Neural crest cell (in vitro differentiated cells): ENCODE data around the gene RDH5. TPM values are rescaled to one million over a fixed set of nuclear protein-coding genes. Genes with fewer than 3 reads are reported as not detected.
"Not testable (repeated sequence)": the region's sequence is repeated elsewhere in the genome, so short reads cannot be mapped to it uniquely, and the experiment has no call there.

Experiments used
- DNase-seq: peaks from one replicate; pipeline ENCODE4 v3.0.0; 2021; ENCODE audit warnings: low read depth, mixed read lengths, low spot score
- H3K27ac Mint-ChIP-seq: one replicate; pipeline ENCODE4 v1.8.0; 2021; ENCODE audit warnings: mild to moderate bottlenecking, mixed read lengths; ENCODE audit not compliant: unreplicated experiment
- H3K27me3 Mint-ChIP-seq: 2 replicates; pipeline ENCODE4 v1.8.0; 2021; ENCODE audit warnings: low read depth, mild to moderate bottlenecking, mixed read lengths
- H3K36me3 Mint-ChIP-seq: 2 replicates; pipeline ENCODE4 v1.8.0; 2021; ENCODE audit warnings: low read depth, mild to moderate bottlenecking, mixed read lengths
- H3K4me1 Mint-ChIP-seq: 2 replicates; pipeline ENCODE4 v1.8.0; 2021; ENCODE audit warnings: mixed read lengths
- H3K4me3 Mint-ChIP-seq: one replicate; pipeline ENCODE4 v1.8.0; 2021; ENCODE audit warnings: mild to moderate bottlenecking, mixed read lengths
- H3K9me3 Mint-ChIP-seq: 2 replicates; pipeline ENCODE4 v1.8.0; 2021; ENCODE audit warnings: mixed read lengths
- CTCF ChIP-seq: fragments of 200-600 bp; sonication (generic); conservative IDR thresholded peaks from 2 replicates; pipeline ENCODE4 v1.5.0; 2021; ENCODE audit warnings: antibody characterized with exemption, mild to moderate bottlenecking
- total RNA-seq: library from RNA; stranded (reverse); gene quantifications from 2 replicates; pipeline ENCODE4 v1.2.1, GENCODE V29; 2021

Gene RDH5
- total RNA-seq, 1 donor from 2014 or later: 14.2 TPM

- no peak for DNase-seq
- Mint-ChIP-seq H3K27ac (no peak overlapping the region), H3K36me3 (peaks cover 36% of the 10 kb centered on the region), H3K9me3 (no peaks in the 10 kb centered on the region), H3K4me1 (peaks cover 27% of the 10 kb centered on the region), H3K4me3 (peak overlapping the region; percentile 14), H3K27me3 (no peaks in the 10 kb centered on the region)
- TF ChIP-seq CTCF: no peak
Measured at GRCh38 chr12:55757701-55758100, 37.5 kb downstream of the RDH5 start.

- Mint-ChIP-seq H3K36me3 (peaks cover 31% of the 10 kb centered on the region), H3K4me1 (peaks cover 27% of the 10 kb centered on the region)
- DNase-seq, H3K27ac Mint-ChIP-seq, H3K4me3 Mint-ChIP-seq, H3K27me3 Mint-ChIP-seq, H3K9me3 Mint-ChIP-seq: not testable (repeated sequence)
Measured at GRCh38 chr12:55758575-55758974, 38.4 kb downstream of the RDH5 start.

- peaks cover 23% of the 10 kb centered on the region for H3K4me1 Mint-ChIP-seq
- no peak for TF ChIP-seq CTCF
- no peak for DNase-seq
- H3K27ac Mint-ChIP-seq: no peak overlapping the region
- peaks cover 26% of the 10 kb centered on the region for H3K36me3 Mint-ChIP-seq
- no peaks in the 10 kb centered on the region for H3K9me3 Mint-ChIP-seq
- H3K4me3 Mint-ChIP-seq: no peak overlapping the region
- no peaks in the 10 kb centered on the region for H3K27me3 Mint-ChIP-seq
Measured at GRCh38 chr12:55760663-55761062, 40.5 kb downstream of the RDH5 start.

DNA sequence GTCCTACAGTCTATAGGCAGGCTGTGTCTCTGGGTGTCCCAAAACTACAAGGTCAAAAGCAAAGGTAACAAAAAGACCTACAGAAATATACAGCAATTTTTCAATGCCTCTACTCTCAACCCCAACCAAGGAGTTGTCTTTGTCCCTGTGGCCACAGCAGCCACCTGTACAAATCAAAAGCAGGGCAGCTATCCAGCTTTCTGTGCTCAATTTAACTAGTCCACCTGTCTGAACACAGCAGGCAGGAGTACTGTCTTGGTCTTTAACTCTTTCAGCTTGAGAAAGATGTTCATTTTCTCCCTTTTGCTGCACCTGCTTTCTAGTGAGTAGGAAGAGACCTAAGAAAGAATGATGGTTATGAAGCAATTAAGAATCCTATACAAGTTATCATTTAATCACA, 42.5 kb downstream of the RDH5 start:
- Mint-ChIP-seq H3K9me3 (no peaks in the 10 kb centered on the region), H3K36me3 (peaks cover 26% of the 10 kb centered on the region), H3K4me3 (no peak overlapping the region), H3K4me1 (peaks cover 28% of the 10 kb centered on the region), H3K27me3 (no peaks in the 10 kb centered on the region), H3K27ac (no peak overlapping the region)
- no peak for DNase-seq
- no peak for TF ChIP-seq CTCF

DNA sequence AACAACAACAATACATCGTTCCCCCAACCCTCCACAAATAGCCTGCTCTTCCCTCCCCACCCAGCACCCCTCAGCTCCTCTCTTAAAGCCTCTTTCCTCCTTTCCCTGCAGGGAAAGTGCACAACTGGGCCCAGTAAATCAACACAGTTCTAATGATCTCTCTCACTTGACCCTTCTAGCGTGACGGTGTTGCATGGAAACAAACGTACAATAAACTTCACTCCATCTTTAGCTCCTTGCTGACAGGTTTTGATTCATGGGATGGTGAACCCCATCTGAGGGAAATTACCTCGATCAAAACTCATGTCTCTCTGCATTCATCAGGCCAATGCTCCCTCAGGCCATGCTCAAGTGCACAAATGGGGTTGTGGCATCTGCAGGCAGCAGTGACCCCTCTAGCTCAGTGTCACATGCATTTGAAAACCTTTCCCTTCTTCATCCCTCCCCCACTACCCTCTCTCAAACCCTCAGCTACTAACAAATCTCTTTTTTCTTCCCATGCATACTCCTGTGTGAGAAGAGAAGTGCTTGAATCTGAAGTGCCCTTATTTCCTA, 45.6 kb downstream of the RDH5 start:
- no peak for TF ChIP-seq CTCF
- Mint-ChIP-seq H3K4me3 (peak overlapping the region; percentile 14), H3K27me3 (no peaks in the 10 kb centered on the region), H3K36me3 (peaks cover 19% of the 10 kb centered on the region), H3K4me1 (peaks cover 22% of the 10 kb centered on the region), H3K27ac (peak overlapping the region; percentile 32), H3K9me3 (no peaks in the 10 kb centered on the region)
- DNase-seq: no peak

GRCh38 chr12:55767156-55767555, 47.0 kb downstream of the RDH5 start:
- Mint-ChIP-seq H3K27ac (no peak overlapping the region), H3K4me3 (peak overlapping the region; percentile 45), H3K27me3 (no peaks in the 10 kb centered on the region), H3K4me1 (peaks cover 32% of the 10 kb centered on the region), H3K9me3 (no peaks in the 10 kb centered on the region), H3K36me3 (peaks cover 15% of the 10 kb centered on the region)
- no peak for DNase-seq
- TF ChIP-seq CTCF: no peak
